CD4-positive, alpha-beta T cell treated with Interleukin-4 for 4 hours (primary cell): ENCODE measurements around the gene HS6ST1.
A peak's percentile ranks its signal among the peaks of the same experiment; 100 is the strongest.

Source experiments
- DNase-seq: peaks from one replicate; pipeline ENCODE4 v3.0.0-alpha.2; 2020

The HS6ST1 gene, protein sequence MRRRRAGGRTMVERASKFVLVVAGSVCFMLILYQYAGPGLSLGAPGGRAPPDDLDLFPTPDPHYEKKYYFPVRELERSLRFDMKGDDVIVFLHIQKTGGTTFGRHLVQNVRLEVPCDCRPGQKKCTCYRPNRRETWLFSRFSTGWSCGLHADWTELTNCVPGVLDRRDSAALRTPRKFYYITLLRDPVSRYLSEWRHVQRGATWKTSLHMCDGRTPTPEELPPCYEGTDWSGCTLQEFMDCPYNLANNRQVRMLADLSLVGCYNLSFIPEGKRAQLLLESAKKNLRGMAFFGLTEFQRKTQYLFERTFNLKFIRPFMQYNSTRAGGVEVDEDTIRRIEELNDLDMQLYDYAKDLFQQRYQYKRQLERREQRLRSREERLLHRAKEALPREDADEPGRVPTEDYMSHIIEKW

DNA sequence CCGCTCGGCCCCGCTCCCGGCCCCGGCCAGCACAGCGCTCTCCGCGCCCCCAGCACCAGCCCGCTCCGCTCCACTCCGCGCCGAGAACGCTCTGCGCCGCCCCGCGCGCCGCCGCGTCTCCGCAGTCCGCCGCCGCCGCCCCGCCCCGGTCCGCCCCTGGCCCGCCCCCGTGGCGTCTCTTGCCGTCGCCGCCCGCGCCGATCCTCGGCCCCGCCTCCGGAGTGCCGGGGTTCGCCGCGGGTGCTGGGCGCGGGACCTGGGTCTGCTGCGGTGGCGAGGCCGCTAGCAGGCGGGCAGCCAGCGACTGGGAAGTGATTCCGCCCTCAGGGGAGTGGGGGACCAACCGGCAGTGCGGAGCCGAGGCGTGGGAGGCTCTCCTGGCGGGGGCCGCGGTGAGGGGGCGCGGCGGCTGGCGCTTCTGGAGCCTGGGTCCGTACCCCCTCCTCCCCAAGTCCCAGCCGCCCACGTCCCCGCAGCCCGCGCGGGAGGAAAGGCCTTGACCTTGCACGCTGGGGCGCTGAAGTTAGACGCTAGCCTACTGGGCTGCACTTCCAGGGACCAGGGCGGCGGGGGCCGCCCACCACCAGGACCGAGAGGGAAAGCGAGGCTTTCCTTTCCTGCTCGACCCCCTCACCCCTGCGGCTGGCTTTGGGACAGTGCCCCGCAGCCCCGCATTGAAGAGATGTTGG is at the start of gene HS6ST1:
TSS of gene HS6ST1 (minus strand) at position 93 of the 689 bp plus-strand sequence. CDS start 305 bp downstream, outside the sequence.
- peak; percentile 82 for DNase-seq

DNA sequence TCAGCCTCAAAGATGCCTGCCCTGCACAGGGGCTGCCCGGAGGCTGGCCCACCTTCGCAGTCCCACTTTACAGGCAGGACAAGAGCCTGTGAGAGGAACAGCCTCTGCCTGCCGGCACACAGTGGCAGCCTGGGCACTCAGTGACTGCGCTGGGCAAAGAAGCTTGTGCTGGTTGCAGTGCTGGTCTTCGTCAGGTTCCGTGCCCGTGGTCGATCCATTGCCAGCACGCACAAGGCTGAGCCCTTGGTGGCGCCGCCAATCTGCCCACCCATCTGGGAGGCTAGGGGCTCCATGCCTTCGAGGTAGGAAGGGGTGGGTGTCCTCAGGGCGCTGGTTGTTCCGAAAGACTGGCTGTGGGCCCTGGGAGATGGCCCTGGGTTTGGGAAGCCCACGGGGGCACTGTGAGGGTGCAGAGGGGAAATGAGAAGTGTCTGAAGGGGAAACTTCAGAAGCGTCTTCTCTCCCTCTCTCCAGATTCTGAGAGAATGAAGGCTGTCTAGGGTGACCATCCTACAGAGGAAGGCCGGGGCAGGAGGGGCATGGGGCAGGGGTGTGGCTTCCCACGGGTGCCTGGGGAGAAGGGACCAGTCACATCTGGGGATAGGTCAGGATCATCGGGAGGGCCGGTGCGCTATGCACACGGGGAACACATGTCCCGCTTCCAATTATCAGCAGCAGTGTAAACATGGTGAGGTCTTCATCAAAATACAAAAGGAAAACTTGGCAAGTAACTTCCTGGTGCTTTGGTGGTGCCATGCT is 49.1 kb upstream of the HS6ST1 start:
- DNase-seq, result no peak

DNA sequence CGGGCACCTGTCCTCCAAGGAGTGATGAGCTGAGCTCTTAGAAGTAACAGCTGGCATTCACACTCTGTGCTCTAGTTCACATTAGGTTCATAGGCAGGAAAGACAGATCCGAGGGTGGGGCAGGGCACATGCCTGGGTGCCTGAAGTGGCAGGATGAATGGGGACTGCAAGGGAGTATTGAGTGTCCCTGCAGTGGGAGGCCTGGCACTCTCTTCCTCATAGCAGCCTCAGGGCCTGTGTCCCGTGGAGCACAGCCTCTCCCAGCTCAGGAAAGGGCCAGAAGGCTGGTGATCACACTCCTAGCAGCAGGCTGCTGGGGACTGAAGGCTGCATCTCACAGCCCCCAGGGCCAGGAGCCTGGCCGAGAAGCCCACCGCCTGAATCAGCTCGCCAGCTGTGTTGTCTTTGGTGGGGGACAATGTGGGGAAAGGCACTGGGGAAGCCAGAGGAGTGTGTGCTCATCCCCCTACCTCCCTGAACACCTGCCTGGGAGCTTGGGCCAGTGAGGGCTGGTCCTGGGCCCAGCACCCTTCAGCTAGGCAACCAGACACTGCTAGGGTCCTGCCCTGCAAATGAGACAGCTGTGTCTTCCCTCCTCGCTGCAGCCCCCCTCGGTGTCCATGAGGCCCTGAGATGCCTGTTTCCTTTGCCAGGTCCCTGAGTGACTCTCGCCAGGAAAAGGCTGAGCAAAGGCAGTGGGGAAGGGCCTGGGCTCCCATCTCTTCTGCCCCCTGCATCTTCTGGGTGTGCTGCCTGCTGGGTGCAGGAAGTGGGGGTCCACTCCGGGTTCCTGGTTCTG is 48.2 kb upstream of the HS6ST1 start:
- DNase-seq, result no peak

DNA sequence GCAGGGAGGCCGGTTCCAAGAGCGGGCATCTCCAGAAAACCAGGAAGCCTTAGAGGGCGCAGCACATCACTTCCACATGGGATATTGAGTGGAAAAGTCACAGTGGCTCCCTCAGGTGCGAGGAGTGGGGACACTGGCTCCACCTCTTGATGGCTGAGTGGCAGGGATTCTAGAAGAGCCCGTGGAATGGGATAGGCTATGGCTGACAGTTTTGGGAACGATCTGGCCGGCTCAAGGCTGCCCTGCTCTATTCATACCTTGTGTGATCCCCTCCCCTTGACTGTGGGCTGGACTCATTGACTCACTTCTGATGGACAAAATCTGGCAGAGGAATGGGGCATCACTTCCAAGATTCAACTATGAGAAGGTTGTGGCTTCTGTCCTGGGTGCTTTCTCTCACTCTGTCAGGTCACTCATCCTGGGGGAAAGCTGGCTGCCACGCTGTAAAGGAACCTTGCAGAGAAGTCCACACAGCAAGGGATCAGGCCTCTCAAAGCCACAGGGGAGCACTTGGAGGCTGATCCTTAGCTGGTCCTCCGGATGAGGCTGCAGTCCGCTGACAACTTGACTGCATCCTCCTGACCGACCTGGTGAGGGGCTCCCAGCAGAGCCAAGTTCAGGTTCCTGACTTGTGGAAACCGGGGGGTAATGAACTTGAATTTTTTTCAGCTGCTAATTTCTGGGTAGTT is 46.7 kb upstream of the HS6ST1 start:
- DNase-seq, result no peak

DNA sequence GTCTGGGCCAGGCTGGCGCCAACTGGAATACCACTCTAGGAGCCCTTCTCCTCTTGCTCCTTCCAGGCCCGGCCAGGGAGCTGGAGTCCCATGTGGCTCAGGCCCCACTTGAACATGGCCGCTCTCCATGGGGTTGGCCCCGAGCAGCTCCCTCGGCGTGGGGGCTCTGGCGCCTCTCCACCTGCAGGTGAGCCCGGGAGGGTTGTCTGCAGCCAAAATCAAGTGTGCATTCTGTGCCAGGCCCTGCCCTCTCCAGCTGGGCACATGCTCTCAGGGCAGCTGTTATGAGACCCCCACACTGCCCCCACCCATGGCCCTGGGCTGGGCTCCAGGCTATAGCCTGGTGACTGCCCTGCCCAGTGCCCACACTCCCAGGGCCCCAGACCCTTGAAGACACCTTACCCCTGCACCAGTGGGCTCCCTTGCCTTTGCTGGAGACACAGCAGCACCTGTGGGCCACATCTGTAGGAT is 45.8 kb upstream of the HS6ST1 start:
- no peak for DNase-seq

DNA sequence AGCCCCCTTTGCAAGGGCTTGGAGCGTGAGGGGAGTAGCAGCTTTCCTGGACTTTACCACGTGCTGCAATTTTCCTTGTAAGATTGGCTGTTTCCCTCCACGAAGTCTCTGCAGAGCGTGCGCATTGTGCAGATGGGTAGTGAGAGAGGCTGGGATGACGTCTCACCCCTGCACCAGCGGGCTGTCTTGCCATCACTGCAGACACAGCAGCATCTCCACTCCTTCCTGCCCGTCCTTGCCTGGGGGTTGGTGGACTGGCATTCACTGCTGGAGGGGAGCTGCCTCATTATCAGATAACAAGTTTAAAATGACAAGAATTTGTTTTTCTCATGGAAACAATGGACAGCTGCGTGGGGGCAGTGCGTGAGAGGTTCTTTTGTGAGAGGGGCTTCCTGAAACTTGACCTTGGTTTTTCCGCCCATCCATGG is 45.3 kb upstream of the HS6ST1 start:
- DNase-seq, result no peak

DNA sequence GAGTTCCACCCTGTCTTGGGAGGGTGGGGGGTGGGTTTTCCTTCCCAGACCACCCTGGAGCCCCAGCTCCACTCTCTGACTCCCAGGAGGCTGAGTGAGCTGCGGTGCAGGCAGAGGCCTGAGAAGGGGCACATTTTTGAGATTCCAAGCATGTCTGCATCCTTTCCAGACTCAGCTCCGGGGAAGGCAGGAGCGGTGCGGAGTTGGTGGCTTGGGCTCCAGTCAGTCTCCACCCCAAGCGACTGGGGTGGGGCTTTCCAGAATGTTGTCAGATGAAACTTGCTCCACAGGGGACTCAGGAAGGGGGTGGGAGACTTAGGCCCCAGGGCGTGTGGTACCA is 44.2 kb upstream of the HS6ST1 start:
- DNase-seq, result no peak

DNA sequence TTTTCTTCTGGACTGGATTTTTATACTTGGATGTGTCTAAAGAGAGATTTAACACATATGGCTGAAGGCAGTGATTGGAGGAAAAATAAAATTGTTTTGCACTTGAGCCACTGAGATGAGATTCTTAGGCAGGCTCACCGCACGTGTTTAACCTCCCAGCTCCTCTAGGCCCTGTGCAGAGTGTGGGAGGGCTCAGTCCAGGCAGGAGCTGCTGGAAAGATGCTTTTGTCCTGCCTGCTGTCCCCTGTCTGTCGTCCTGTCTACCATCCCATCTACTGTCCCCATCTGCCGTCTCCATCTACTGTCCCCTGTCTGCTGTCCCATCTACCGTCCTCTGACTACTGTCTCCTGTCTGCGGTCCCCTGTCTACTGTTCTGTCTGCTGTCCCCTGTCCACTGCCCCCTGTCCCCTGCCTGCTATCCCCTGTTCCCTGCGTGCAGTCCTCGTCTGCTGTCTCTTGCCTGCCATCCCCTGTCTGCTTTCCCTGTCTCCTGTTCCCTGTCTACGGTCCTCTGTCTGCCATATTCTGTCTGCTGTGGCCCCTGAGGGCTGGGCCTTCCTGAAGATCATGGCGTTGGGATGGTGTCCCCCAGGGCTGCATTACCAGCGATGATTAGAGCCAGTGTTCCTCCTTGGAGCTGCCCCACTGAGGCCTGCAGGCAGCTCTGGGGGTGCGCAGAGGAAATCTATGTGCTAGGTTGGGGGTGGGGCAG is 43.7 kb upstream of the HS6ST1 start:
- no peak for DNase-seq

DNA sequence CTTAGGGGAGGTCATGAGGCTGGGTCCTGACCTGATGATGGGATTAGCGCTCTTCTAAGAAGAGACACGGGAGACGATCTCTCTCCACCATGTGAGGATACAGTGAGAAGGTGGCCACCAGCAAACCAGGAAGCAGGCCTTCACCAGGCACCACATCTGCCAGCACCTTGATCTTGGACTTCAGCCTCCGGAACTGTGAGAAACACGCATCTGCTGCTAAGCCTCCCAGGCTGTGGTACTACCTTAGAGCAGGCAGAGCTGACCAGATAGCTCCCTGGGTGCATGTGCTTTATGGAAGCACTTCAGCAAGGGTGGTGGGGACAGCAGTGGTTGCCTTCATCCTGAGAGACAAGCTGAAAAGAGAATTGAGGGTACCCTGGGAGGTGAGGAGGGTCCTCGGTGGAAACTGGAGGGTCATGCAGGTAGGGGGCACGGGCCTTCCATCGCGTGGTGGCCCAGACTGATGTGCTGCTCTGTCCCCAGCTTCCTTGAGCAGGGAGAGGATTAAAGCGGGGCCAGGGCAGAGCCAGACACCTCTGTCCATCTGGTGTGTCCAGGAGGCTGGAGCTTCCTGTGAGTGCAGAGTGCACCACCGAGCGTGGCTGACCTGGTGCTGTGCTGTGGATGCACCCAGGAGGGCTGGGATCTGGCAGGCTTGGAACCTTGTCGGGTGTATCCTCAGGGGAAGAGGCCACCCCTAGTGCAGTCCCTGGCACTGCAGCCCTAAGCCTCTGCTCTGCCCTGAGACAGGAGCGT is 42.9 kb upstream of the HS6ST1 start:
- DNase-seq, result no peak

DNA sequence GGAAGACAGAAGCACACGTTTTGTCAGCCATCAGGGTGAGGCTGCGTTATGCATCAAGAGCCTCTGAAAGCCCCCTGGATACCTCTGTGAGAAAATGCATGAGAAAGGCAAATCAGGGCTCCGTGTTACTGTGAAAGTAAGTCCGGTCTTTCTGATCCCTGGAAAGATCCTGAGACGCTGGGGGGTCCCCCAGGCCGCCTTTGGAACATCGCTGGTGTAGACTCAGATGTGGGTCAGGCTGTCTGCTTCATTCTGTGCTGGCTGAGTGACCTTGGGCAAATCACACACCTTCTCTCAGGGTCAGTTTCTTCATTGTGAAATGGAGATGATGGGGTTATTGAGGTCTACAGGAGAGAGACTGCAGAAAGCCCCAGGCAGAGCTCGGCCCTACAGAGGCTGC is 42.0 kb upstream of the HS6ST1 start:
- DNase-seq, result no peak

DNA sequence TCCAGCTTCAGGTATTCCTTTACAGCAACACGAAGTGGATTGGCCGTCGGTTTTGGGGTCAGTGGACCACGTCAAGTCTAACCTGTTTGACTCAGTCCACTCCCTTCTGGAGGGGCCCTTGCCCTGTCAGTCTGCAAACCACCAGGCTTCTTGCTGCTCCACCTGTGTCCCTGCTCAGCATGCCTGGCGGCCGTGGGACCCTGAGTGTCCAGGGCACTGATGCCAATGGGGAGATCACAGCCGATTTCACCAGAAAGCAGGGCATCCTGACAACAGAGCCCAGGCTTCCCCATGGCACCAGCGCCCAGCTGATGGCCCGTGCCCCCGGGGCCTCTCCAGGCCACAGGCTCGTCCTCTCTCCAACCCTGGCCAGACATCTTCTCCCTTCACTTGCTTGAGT is 41.2 kb upstream of the HS6ST1 start:
- no peak for DNase-seq

DNA sequence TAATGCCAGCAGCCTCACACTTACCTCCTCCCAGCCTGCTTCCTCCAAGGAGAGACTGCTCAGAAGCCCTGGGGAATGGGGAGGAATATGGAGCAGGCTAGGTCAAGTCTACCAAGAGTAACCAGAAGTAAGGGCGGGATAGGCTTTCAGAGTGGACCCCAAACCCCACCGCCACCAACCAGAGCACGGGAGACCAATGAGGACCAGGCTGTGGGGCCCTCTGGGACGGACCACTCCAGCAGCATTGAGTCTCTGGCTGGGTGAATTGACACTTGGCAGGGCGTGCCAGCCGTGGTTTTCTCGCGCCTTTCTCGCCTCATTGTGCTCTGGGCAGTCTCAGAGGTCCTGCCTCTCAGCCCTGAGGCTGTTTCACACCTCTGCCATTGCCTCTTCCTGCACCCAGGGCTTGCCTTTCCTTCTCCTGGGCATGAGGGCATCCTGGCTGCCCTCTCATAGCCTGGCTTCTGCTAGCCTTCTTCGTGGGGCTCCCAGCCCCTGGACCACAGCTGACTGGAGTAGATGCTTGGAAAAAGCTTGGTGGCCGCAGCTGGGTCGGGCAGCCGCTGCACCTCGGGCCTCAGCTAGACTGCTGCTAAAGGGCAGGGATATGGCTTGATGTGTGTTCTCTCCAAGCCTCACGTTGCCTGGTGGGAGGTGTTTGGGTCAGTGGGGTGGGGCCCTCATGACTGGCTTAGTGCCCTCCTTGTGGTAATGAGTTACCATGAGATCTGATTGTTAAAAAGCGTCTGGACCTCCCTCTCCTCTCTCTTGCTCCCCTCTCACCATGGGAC is 40.5 kb upstream of the HS6ST1 start:
- no peak for DNase-seq

DNA sequence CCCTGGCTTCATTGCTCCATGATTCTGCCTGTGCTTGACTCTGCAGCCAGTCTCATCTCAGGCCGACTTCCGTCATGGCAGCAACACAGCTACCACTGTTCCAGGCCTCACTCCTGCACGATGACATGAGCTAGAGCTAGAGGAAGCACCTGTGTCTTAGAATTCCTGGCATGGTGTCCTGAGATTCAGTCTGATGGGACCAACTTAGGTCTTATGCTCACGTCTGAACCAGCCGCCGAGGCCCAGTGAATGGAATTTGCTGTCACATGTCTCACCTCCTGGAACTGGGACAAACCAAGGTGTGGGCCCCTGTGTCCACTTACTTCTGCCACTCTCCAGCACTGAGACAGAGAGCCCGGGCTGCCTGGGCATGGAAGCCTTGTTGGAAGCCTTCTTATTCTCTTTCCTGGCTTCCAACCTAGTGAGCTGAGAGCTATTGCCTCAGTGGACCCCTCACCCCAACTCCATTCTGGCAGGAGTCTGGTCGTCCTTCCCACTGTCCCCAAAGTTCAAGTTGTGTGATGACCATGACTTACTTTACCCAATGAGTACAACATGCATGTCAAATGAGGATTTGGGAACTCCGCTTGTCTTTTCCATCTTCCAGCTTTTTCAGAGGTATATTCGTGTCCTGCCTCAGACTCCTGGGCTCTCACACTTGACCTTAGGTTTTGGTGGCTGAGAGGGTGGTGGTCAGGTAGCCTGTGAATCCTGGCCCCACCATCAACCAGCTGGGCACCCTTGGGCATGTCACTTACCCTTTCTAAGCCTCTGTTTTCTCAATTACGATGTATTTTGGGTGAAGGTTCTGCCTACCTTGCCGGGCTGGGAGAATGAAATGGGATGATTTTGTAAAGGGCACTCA is 39.1 kb upstream of the HS6ST1 start:
- no peak for DNase-seq

DNA sequence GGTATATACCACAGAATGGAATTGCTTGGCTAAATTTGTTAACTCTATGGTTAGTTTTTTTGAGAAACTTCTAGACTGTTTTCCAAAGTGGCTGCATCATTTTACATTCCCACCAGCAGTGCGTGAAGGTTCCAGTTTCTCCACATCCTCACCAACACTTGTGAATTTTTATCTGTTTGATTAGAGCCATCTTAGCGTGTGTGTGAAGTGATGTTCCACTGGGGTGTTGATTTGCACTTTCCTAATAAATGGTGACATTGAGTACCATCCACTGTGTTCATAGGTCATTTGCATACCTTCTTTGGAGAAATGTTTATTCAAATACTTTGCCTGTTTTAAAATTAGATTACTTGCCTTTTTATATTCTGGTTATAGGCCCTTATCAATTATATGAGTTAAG is 37.5 kb upstream of the HS6ST1 start:
- DNase-seq, result no peak

DNA sequence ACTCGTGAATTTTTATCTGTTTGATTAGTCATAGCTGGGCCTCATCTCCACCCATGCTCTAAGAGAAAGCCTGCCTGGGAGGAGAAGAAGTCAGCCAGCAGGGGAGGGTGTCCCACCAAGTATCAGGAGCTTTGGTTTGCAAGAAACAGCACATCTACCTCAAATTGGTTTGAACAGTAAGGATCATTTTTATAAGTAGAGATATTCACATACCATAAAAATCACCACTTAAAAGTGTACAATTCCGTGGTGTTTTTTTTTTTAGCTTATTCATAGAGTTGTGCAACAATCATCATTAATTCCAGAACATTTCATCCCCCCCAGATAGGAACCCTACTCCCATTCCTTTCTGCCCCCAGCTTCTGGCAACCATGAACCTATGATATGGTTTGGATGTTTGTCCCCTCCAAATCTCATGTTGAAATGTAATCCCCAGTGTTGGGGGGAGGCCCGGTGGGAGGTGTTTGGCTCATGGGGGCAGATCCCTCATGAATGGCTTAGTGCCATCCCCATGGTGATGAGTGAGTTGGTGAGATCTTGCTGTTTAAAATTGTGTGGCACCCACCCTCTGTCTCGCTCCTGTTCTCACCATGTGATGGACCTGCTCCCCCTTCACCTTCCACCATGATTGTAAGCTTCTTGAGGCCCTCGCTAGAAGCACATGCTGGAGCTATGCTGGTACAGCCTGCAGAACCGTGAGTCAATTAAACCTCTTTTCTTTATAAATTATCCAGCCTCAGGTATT is 36.2 kb upstream of the HS6ST1 start:
- no peak for DNase-seq

DNA sequence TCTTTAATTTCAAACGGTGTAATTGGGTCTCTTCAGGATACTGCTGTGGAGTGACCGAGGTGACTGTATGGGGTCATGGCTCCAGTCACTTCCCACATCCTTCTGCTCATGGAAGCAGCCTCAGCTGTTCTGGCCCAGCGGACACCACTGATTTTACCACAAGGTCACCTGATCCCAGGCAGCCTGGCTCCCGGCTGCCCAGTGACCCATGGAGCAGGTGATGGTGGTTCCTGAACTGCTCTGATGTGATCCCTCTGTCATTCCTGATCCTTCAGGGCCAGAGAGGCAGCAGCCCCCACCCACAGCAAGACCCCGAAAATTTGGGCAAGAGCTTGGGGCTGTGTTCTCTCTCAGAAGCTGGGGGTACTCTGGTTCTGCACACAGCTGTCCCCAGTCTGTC is 35.5 kb upstream of the HS6ST1 start:
- no peak for DNase-seq

DNA sequence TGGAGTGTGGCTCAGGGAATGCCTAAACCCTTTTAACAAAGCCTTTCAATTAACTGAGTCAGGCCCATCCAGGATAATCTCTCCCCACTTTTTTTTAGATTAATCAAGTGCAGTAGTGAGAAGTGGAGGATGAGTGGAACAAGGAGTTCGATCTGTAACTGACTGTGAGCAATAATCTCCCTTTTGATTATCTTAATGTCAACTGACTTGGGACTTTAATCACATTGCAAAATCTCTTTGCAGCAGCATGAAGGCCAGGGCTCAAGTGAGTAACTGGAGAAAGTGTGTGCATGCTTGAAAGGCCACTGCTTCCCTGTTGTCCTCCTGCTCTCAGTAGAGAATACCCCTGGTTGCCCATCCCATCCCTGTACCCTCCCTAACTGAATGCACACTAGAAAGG is 32.1 kb upstream of the HS6ST1 start:
- DNase-seq, result no peak

DNA sequence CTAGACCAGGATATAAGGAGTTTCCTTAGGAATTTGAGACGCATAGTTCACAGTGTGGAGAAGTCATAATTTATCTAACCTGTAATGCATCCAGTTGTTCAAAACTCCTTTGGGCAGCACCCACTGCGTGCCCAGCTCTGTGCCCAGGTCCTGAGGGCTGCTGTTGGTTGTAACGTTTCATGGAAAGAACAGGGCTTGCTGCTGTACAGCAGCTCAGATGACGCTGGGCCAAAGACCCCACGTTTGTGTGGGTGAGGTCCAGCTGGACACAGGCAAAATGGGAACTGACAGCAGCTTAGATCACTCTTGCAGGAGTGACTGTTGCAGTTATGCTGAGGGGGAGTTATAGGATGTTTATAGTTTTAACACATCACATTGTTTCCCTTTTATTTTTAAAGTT is 30.0 kb upstream of the HS6ST1 start:
- DNase-seq, result no peak
